ENCODE measurements around the gene MYB.

DNA sequence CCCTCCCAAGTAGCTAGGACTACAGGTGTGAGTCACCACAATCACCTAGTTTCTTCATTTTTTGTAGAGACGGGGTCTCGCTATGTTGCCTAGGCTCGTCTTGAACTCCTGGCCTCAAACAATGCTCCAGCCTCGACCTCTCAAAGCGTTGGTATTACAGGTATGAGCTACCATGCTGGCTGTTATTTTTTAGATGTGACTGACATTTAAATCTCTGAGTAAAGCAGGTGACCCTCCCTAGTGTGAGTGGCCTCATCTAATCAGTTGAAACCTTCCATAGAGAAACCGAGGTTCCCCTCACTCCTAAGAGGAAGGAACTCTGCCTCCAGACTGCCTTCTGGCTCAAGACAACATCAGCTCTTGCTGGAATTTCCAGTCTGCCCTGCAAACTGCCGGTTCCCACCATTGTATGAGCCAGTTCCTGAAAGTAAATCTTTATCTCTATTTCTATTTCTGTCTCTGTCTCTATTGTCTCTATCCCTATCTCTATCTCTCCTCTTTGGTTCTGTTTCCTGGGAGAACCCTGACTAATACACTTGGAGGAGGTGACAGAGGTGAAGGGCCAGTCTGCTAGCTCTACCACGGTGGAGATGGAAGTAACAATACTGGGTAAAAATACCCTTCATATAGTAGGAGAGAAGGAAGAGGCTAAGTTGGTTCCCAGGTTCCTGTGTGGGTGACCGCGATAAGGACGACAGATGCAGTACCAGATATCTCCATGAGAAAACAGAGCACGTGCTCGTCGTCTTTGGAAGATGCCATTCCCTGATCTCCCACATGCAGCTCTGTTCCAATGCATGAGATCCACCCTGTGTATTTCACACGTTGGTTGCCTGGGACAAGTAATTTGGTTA is 81.0 kb downstream of the MYB start:
- TF ChIP-seq, protein P1, sequence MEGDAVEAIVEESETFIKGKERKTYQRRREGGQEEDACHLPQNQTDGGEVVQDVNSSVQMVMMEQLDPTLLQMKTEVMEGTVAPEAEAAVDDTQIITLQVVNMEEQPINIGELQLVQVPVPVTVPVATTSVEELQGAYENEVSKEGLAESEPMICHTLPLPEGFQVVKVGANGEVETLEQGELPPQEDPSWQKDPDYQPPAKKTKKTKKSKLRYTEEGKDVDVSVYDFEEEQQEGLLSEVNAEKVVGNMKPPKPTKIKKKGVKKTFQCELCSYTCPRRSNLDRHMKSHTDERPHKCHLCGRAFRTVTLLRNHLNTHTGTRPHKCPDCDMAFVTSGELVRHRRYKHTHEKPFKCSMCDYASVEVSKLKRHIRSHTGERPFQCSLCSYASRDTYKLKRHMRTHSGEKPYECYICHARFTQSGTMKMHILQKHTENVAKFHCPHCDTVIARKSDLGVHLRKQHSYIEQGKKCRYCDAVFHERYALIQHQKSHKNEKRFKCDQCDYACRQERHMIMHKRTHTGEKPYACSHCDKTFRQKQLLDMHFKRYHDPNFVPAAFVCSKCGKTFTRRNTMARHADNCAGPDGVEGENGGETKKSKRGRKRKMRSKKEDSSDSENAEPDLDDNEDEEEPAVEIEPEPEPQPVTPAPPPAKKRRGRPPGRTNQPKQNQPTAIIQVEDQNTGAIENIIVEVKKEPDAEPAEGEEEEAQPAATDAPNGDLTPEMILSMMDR (IDR thresholded peaks at IDR 0.05) = no peak
- no peak for TF ChIP-seq POLR2AphosphoS5 (IDR thresholded peaks at IDR 0.05)

Data from prostate gland (tissue), 2 donors.